Measurements from ENCODE around the gene LONRF3. TPM values are rescaled to one million over a fixed set of nuclear protein-coding genes. Genes with fewer than 3 reads are reported as not detected.

LONRF3 gene
- 10.7 and 22.4 TPM in 2 replicates for total RNA-seq

- peak; percentile 11 for DNase-seq (ENCODE audit: low read depth, low spot score)
Measured at GRCh38 chrX:118974088-118974907, at the start of gene LONRF3. TSS of gene LONRF3 (plus strand) at chrX:118974618. CDS start at chrX:118974781, 163 bp downstream.

- peak; percentile 68 for DNase-seq (ENCODE audit: low read depth, low spot score)
Measured at GRCh38 chrX:118928151-118928550, 46.3 kb upstream of the LONRF3 start.

GRCh38 chrX:118935352-118935751 lies 39.1 kb upstream of the LONRF3 start:
- no peak for DNase-seq (ENCODE audit: low read depth, low spot score)

GRCh38 chrX:118941147-118941546 lies 33.3 kb upstream of the LONRF3 start:
- no peak for DNase-seq (ENCODE audit: low read depth, low spot score)

- no peak for DNase-seq (ENCODE audit: low read depth, low spot score)
Measured at GRCh38 chrX:118943102-118943501, 31.3 kb upstream of the LONRF3 start.

GRCh38 chrX:118945921-118946320 lies 28.5 kb upstream of the LONRF3 start:
- DNase-seq (ENCODE audit: low read depth, low spot score), result no peak

- DNase-seq (ENCODE audit: low read depth, low spot score), result no peak
Measured at GRCh38 chrX:118948270-118948669, 26.1 kb upstream of the LONRF3 start.

GRCh38 chrX:118961866-118962560 lies 12.4 kb upstream of the LONRF3 start:
- no peak for DNase-seq (ENCODE audit: low read depth, low spot score)

- DNase-seq (ENCODE audit: low read depth, low spot score), result no peak
Measured at GRCh38 chrX:118963159-118963558, 11.3 kb upstream of the LONRF3 start.

GRCh38 chrX:118964252-118964651 lies 10.2 kb upstream of the LONRF3 start:
- DNase-seq (ENCODE audit: low read depth, low spot score), result no peak

GRCh38 chrX:118965395-118965794 lies 9.0 kb upstream of the LONRF3 start:
- DNase-seq (ENCODE audit: low read depth, low spot score), result no peak

- DNase-seq (ENCODE audit: low read depth, low spot score), result no peak
Measured at GRCh38 chrX:118968031-118968430, 6.4 kb upstream of the LONRF3 start.

- no peak for DNase-seq (ENCODE audit: low read depth, low spot score)
Measured at GRCh38 chrX:118971552-118971951, 2.9 kb upstream of the LONRF3 start.

- no peak for DNase-seq (ENCODE audit: low read depth, low spot score)
Measured at GRCh38 chrX:118973389-118974087, 880 bp upstream of the LONRF3 start.

- no peak for DNase-seq (ENCODE audit: low read depth, low spot score)
Measured at GRCh38 chrX:118974908-118975671, 672 bp downstream of the LONRF3 start.

GRCh38 chrX:118975831-118976598 lies 1.6 kb downstream of the LONRF3 start:
- DNase-seq (ENCODE audit: low read depth, low spot score), result peak; percentile 33

GRCh38 chrX:118976599-118977340 lies 2.4 kb downstream of the LONRF3 start:
- DNase-seq (ENCODE audit: low read depth, low spot score), result no peak

- DNase-seq (ENCODE audit: low read depth, low spot score), result no peak
Measured at GRCh38 chrX:118977424-118977823, 3.0 kb downstream of the LONRF3 start.

- no peak for DNase-seq (ENCODE audit: low read depth, low spot score)
Measured at GRCh38 chrX:118978451-118978850, 4.0 kb downstream of the LONRF3 start.

GRCh38 chrX:118980761-118981160 lies 6.3 kb downstream of the LONRF3 start:
- DNase-seq (ENCODE audit: low read depth, low spot score), result no peak
